Erythroblast (primary cell): ENCODE measurements around the gene RTL3.
"Not testable (repeated sequence)": the region's sequence is repeated elsewhere in the genome, so short reads cannot be mapped to it uniquely, and the experiment has no call there.

ENCODE experiments used
- DNase-seq, 2 experiments: peaks; one replicate each; lab custom pipeline; 2025; lab: John Stamatoyannopoulos, UW
- GATA1 ChIP-seq: IDR thresholded peaks from 2 replicates; pipeline ENCODE4 v1.6.1; 2011; ENCODE audit warnings: low read depth, mild to moderate bottlenecking, control low read depth, low read length, moderate library complexity
- POLR2A ChIP-seq: IDR thresholded peaks from 2 replicates; pipeline ENCODE4 v1.6.1; 2011; ENCODE audit warnings: mild to moderate bottlenecking, low read length

RTL3 gene

GRCh38 chrX:78653118-78653822 lies 5.9 kb downstream of the RTL3 start:
- TF ChIP-seq GATA1: no peak
- no peak for TF ChIP-seq POLR2A

GRCh38 chrX:78650906-78651437 lies 8.2 kb downstream of the RTL3 start:
- TF ChIP-seq POLR2A (no peak), GATA1 (no peak)
- DNase-seq: no peak

More at GRCh38 chrX:78653118-78653822, 5.9 kb downstream of the RTL3 start:
- no peak for DNase-seq

GRCh38 chrX:78643874-78644273 lies 15.3 kb downstream of the RTL3 start:
- no peak for DNase-seq
- TF ChIP-seq GATA1 (no peak), POLR2A (no peak)

- no peak for DNase-seq
- TF ChIP-seq GATA1: no peak
- no peak for TF ChIP-seq POLR2A
Observed at GRCh38 chrX:78643096-78643495, 16.0 kb downstream of the RTL3 start.

GRCh38 chrX:78636096-78636495 lies 23.0 kb downstream of the RTL3 start:
- DNase-seq: not testable (repeated sequence)

- DNase-seq: peak in 1 of 2 experiments; percentile 0
- TF ChIP-seq POLR2A (no peak), GATA1 (no peak)
Observed at GRCh38 chrX:78624962-78625909, 33.9 kb downstream of the RTL3 start.

- DNase-seq: no peak
- TF ChIP-seq POLR2A: no peak
- no peak for TF ChIP-seq GATA1
Observed at GRCh38 chrX:78624426-78624825, 34.7 kb downstream of the RTL3 start.

GRCh38 chrX:78622831-78623230 lies 36.3 kb downstream of the RTL3 start:
- DNase-seq: no peak
- TF ChIP-seq POLR2A (no peak), GATA1 (no peak)

GRCh38 chrX:78619834-78620233 lies 39.3 kb downstream of the RTL3 start:
- no peak for DNase-seq
- no peak for TF ChIP-seq POLR2A
- no peak for TF ChIP-seq GATA1

- no peak for DNase-seq
- no peak for TF ChIP-seq GATA1
Observed at GRCh38 chrX:78618987-78619386, 40.1 kb downstream of the RTL3 start.

GRCh38 chrX:78614264-78614663 lies 44.9 kb downstream of the RTL3 start:
- DNase-seq: no peak
- TF ChIP-seq GATA1 (no peak), POLR2A (no peak)
